GM08714 (cell line): ENCODE results near the gene SUSD6.

Experiments used
- H3K4me3 ChIP-seq: fragments of 200-500 bp; sonication (Bioruptor generic); 2 replicates; pipeline ENCODE4 v1.5.1; 2014; ENCODE audit warnings: mild to moderate bottlenecking, low read length, inconsistent platforms
- ZNF274 ChIP-seq: IDR thresholded peaks from 2 replicates; pipeline ENCODE4 v1.6.1; 2012; ENCODE audit warnings: mild to moderate bottlenecking, low read depth, low read length

Gene SUSD6

DNA sequence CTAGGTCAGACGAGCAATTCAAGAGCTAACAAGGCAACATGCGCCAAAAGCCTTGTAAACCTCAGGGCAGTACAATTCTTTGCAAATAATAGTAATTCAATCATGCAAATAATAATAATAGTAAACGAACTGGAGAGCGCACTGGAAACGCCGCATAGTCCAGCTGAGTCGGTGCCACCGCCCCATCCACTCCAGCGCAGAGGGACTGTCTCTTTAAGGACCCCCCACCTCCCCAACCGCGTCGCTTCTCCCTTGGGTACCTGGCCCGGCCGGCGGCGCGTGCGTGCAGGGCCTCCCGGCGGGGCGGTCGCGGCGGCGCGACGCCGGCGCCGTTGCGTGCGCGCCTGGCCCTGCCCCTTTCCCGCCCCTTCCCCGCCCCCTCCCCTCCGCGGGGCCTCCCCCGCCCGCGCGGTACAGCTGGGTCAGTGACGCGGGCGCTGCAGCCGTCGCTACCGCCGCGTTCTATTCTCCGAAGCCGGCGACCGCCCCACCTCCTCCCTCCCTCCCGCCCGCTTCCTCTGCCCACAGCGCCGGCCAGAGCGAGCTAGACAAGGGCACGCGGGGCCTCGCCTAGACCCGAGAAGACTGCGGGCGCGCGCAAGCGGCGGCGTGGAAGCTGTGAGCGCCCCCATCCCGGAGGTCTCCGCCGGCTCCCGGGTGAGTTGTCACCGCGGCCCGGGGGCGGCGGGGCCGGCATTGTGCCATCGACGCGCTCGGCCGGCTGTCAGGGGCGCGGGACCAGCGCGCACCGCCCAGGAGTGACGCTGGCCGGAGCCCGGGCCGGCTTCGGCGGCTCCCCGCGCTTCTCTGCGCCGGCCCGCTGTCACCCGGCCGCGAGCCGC lies at the start of gene SUSD6:
SUSD6 (plus strand) TSS at position 425 of the 842 bp plus-strand sequence. CDS start 46,997 bp downstream, outside the sequence.
- TF ChIP-seq ZNF274, result no peak
- H3K4me3 ChIP-seq, result peak within 1 kb of the TSS; percentile 83

DNA sequence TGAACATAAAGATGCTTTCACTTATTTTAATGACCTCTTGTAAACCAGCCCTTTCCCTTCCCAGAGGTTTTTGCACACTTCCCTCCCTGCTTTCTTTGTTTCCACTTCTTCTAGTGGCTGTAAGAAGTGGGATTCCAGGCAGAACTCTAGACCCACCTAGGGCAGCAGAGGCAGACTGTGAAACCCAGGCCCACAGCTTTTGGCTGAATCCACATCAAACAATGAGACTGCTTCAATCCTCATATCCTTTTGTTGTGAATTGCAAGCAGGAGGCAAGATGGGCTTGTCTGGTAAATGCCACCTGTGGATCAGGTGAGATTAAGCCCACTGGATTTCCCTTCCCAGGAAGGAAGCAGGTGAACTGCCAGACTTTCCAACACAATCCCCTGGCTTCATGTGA lies 49.5 kb upstream of the SUSD6 start:
- TF ChIP-seq ZNF274, result no peak
- no peak overlapping the region for H3K4me3 ChIP-seq

GRCh38 chr14:69567563-69567962 lies 43.8 kb upstream of the SUSD6 start:
- no peak for TF ChIP-seq ZNF274
- no peak overlapping the region for H3K4me3 ChIP-seq

DNA sequence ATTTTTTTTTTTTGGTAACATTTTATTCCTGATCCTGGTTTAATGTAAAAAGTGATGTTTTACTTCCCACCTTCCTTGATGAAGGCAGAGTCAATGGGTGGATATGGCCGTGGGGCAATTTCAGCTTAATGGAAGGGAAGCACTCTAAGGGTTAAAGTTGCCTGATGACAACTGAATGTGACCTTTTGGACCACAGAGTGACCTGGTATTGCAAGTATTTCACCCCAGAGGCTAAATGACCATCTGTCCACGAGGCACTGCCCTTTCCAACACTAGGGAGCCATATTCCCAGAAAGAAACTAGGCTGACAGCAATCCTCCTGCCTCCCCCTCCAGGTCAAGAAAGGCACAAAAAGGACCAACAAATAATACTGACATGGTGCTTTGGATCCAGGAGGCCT lies 41.5 kb upstream of the SUSD6 start:
- no peak for TF ChIP-seq ZNF274
- H3K4me3 ChIP-seq, result no peak overlapping the region

DNA sequence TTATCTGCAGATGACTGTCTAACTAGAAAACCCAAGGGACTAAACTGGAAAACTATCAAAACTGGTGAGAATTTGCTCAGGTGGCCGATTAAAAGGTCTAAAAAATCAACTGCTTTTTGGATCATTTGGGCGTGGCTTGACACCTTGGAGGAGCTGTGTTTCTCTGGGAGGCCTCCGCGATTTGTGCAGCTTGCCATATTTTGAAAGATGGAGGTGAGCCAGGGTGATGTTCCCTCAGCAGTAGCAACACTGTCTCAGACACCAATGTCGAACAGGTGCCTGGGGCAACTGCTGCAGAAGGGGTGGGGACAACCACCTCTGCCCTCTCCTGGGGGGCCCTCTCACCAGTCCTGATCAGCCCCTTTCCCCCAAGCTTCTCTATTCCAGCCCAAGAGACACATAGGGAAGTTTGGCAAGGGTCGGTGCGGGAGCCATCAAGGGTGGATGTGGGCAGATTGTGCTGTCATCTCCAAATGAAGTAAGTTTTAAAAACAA lies 40.5 kb upstream of the SUSD6 start:
- H3K4me3 ChIP-seq, result no peak overlapping the region
- no peak for TF ChIP-seq ZNF274

DNA sequence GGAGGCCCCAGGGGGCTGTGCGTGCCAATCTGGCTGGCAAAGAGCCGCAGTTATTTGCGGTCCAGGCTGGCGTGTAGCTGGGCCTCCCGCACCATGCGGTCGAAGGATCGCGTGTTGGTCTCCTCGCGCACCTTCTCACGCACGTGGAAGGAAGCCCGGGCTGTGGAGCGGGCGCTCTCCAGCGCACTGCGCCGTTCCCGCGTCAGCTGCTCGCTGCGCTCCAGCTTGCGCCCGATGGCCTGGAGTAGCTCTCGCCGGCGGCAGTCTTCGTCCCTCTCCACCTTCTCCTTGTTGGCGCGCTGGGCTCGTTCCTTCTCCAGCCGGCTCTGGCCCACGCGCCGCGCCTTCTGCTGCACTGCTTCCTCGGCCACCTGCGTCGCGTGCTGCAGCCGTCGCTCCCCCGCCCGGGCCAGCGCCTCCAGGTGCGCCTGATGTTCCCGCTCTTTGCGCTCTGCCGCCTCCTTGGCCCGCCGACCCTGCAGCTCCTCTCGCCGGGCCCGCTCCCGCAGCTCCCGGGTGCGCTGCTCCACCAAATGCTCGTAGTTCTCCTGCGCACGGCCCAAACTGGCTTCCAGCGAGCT lies 39.9 kb upstream of the SUSD6 start:
- no peak overlapping the region; the same call in 1 of the 2 replicates for H3K4me3 ChIP-seq
- no peak for TF ChIP-seq ZNF274

DNA sequence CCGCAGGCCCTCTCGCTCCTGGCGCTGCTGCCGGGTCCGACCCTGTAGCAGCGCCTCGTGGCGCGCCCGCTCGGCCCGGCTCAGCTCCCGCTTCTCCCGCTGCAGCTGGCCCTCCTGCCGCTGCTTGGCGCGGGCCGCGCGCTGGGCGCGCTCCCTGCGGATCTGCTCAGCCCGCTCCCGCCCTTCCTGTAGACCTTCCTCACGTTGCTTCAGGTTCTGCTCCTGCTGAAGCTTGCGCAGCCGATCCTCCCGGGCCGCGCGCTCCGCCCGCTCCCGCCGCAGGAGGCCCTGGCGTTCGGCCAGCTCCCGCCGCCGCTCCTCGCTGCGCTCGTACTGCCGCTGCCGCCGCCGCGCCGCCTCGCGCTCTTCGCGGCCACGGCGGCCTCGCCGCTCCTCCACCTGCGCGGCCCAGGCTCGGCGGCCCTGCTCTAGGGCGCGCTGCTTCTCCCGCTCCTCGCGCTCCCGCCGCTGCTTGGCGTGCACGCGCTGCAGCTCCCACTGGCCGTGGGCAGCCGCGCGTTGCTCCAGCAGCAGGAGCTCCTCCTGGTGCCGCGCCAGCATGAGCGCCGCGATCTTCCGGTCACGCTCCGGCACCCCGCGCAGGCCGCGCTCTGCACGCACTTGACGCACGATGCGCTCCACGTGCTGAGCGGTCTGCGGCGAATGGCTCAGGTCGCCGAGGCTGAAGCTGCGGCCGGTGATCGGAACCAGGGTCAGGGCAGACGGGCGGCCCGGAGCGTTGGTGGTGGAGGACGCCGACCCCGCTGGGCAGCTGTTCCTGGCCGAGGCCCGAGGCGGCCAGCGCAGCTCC lies 39.2 kb upstream of the SUSD6 start:
- no peak for TF ChIP-seq ZNF274
- peak overlapping the region; percentile 1; the same call in 1 of the 2 replicates for H3K4me3 ChIP-seq

DNA sequence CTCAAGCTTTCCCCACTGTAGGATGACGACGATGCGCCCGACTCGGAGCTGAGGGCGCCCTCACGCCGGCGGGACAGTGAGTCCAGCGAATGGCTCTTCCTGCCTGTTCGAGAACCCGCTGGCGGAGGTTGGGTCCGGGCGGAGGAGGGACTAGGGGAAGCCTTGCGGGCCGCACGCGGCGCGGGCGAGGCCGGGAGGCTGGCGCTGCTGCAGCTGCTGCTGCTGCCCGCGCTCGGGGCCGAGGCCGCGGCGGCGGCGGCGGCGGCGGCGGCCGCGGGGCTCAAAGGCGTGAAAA lies 38.6 kb upstream of the SUSD6 start:
- TF ChIP-seq ZNF274, result no peak
- no peak overlapping the region; the same call in 1 of the 2 replicates for H3K4me3 ChIP-seq

DNA sequence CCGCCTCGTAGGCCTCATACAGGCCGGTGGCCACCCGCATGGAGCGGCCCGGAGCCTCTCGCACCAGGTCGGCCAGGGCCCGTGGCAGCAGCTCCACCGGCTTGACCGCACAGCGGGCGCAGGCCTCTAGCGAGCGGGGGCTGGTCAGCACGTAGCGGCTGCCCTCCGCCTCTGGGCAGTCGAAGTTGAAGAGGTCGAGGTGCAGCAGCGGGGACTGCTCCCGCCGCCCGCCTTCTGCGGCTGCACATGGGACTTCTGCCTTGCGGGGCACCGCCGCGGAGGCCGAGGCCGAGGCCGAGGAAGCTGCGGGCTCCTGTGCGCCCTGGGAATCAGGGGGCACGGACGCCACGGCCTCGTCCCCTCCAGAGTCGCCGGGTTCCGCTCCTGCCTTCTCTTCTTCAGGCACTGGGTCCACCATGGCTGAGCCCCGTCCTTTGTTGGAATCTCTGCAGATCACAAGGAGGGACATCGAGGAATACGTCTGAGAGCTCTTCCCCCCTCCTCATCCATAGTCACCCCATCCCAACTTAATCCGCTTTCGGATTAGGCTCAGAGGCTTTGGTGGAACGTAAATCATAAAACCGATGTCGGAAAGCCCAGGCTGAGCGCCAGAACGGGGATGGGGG lies 38.1 kb upstream of the SUSD6 start:
- H3K4me3 ChIP-seq, result no peak overlapping the region
- no peak for TF ChIP-seq ZNF274

DNA sequence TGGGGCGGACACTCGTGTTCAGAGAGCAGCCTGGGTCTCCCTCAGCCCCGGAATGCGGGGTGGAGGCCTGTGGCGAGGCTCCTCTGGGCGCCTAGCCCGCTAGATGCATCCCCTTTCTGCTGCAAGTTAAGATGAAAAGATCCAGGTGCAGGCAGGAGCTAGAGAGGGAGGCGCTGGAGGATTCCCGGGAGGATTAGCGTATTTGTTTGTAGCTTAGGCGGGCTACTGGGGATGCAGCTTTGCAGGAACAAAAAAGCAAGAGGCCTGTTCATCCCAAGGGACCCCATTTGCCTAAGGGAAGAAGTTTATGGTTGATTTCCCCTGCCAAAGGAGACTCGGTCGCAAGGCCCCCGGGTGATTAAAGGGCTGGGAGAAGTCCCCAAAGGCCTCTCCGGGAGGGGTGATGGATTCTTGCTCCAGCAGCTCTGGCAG lies 37.5 kb upstream of the SUSD6 start:
- TF ChIP-seq ZNF274, result no peak
- no peak overlapping the region for H3K4me3 ChIP-seq

GRCh38 chr14:69574263-69574953 lies 37.0 kb upstream of the SUSD6 start, which contains the start of gene CCDC177:
Gene CCDC177 (minus strand): TSS chr14:69574871. CDS start chr14:69573622, 1,249 bp downstream.
- H3K4me3 ChIP-seq, result no peak within 1 kb of the TSS
- no peak for TF ChIP-seq ZNF274

DNA sequence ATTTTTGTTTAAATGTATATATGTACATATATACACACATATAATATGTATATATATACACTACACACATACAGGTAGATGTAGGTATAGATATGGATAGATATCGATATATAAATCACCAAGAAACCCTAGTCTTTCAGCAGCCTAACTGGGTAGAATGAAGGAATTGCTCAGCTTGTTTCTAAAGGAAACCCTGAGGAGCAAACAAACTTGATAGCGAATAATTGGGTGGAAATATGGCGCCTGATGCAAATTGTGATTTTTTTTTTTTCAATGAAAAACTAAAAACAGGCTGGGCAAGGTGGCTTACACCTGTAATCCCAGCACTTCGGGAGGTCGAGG lies 36.5 kb upstream of the SUSD6 start:
- no peak for TF ChIP-seq ZNF274
- H3K4me3 ChIP-seq, result no peak overlapping the region

DNA sequence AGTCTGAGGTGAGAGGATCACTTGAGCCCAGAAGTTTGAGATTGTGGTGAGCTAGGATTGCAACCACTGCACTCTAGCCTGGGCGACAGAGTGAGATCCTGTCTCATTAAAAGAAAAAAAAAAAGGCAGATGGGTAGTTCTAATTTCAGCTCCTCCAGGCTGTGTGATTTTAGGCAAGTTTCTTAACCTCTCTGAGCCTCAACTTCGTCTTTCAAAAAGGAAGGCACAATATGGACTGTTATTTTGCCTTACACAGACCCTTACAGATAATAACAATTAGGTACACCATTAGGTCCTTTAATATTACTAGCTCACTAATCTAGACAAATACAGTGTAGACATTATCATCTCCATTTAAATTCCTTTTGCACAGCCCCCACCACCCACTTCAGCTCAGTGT lies 31.9 kb upstream of the SUSD6 start:
- no peak for TF ChIP-seq ZNF274
- no peak overlapping the region for H3K4me3 ChIP-seq
